Measurements from ENCODE around the gene B9D1. TPM values are rescaled to one million over a fixed set of nuclear protein-coding genes. Genes with fewer than 3 reads are reported as not detected.

B9D1 gene
- total and polyA plus RNA-seq, 2 experiments from 2014 or later: 35.2 to 63.5 TPM

DNA sequence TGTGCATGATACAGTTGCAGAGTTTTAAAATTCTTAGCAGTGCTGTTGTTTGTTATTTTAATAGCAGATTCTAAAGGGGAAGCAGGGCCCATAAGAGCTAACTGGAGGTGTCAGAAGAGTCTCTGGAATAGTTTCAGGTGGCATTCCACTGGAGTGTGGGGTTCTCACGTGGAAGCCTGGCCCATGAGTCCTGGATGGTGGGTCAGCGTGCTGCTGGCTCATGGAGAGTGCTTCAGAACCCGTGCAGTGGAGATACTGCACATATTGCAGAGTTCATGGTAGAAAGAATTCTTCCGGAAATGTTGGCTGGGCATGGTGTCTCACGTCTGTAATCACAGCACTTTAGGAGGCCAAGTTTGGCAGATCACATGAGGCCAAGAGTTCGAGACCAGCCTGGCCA, 43.9 kb downstream of the B9D1 start (continued):
- TF ChIP-seq JUNB (IDR thresholded peaks at IDR 0.05; ENCODE audit: unreplicated experiment): no peak
- no peak for TF ChIP-seq ZNF114 (CRISPR knock-in tag; IDR thresholded peaks at IDR 0.05)
- TF ChIP-seq, protein P1, sequence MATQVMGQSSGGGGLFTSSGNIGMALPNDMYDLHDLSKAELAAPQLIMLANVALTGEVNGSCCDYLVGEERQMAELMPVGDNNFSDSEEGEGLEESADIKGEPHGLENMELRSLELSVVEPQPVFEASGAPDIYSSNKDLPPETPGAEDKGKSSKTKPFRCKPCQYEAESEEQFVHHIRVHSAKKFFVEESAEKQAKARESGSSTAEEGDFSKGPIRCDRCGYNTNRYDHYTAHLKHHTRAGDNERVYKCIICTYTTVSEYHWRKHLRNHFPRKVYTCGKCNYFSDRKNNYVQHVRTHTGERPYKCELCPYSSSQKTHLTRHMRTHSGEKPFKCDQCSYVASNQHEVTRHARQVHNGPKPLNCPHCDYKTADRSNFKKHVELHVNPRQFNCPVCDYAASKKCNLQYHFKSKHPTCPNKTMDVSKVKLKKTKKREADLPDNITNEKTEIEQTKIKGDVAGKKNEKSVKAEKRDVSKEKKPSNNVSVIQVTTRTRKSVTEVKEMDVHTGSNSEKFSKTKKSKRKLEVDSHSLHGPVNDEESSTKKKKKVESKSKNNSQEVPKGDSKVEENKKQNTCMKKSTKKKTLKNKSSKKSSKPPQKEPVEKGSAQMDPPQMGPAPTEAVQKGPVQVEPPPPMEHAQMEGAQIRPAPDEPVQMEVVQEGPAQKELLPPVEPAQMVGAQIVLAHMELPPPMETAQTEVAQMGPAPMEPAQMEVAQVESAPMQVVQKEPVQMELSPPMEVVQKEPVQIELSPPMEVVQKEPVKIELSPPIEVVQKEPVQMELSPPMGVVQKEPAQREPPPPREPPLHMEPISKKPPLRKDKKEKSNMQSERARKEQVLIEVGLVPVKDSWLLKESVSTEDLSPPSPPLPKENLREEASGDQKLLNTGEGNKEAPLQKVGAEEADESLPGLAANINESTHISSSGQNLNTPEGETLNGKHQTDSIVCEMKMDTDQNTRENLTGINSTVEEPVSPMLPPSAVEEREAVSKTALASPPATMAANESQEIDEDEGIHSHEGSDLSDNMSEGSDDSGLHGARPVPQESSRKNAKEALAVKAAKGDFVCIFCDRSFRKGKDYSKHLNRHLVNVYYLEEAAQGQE (IDR thresholded peaks at IDR 0.05; ENCODE audit: unreplicated experiment): no peak
- TF ChIP-seq NANOG (IDR thresholded peaks at IDR 0.05; ENCODE audit: borderline replicate concordance): no peak
- TF ChIP-seq EZH2 (IDR thresholded peaks at IDR 0.05; ENCODE audit: low read depth, unreplicated experiment): no peak
- TF ChIP-seq, protein P2, sequence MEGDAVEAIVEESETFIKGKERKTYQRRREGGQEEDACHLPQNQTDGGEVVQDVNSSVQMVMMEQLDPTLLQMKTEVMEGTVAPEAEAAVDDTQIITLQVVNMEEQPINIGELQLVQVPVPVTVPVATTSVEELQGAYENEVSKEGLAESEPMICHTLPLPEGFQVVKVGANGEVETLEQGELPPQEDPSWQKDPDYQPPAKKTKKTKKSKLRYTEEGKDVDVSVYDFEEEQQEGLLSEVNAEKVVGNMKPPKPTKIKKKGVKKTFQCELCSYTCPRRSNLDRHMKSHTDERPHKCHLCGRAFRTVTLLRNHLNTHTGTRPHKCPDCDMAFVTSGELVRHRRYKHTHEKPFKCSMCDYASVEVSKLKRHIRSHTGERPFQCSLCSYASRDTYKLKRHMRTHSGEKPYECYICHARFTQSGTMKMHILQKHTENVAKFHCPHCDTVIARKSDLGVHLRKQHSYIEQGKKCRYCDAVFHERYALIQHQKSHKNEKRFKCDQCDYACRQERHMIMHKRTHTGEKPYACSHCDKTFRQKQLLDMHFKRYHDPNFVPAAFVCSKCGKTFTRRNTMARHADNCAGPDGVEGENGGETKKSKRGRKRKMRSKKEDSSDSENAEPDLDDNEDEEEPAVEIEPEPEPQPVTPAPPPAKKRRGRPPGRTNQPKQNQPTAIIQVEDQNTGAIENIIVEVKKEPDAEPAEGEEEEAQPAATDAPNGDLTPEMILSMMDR (conservative IDR thresholded peaks at IDR 0.05; ENCODE audit: low read depth in 2 of 2): no peak
- TF ChIP-seq STAT1 (IDR thresholded peaks at IDR 0.05; ENCODE audit: unreplicated experiment): no peak
- TF ChIP-seq, protein P3, sequence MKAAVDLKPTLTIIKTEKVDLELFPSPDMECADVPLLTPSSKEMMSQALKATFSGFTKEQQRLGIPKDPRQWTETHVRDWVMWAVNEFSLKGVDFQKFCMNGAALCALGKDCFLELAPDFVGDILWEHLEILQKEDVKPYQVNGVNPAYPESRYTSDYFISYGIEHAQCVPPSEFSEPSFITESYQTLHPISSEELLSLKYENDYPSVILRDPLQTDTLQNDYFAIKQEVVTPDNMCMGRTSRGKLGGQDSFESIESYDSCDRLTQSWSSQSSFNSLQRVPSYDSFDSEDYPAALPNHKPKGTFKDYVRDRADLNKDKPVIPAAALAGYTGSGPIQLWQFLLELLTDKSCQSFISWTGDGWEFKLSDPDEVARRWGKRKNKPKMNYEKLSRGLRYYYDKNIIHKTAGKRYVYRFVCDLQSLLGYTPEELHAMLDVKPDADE (IDR thresholded peaks at IDR 0.05): no peak

DNA sequence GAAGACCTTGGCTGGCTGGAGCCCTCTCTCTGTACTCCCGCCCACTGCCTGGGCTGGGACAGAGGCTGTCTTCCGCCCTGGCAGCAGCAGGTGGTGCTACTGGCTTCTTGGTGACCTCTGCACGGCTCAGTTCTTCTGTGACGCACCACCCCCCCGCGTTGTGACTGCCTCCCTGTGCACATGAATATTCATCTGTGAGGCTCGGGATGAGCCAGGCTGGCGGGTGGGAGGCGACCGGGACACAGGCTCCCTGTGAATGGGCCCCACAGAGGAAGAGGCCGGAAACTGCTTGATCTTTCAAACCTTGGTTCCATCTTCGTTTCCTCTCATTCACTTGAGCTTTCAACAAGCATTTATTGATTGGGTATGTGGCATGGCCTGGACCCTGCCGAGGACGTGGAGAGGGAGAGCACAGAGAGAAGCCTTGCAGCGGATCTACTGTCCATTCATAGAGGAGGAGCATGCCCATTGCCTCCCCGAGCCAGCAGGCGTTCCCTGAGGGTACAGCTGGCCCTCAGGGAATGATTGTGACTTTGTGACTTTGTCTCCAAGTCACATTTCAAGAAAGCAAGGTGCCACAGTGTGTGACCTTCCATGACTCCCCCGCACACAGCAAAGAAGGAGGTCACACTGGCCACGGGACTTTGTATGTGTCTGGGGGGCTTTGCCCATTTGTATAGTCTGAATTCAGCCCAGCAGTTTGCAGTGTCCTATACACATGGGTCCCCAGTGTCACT, 45.0 kb downstream of the B9D1 start:
- DNase-seq (ENCODE audit: low spot score) (peak; percentile 93), ATAC-seq (peak; percentile 96)
- Histone ChIP-seq H2AFZ (no peak overlapping the region), H3K79me2 (replicated peaks; ENCODE audit: insufficient read depth) (no peaks in the 10 kb centered on the region), H3K4me1 (ENCODE audit: insufficient read depth) (peaks cover 20% of the 10 kb centered on the region), H3K27ac (ENCODE audit: low read depth) (no peak overlapping the region), H3K4me2 (peak overlapping the region; percentile 69), H3F3A (replicated peaks; ENCODE audit: low read depth) (0 out of 2 replicates have a peak, but pooled peaks cover 2% of the 10 kb centered on the region), H3K36me3 (ENCODE audit: insufficient read depth) (0 out of 2 replicates have a peak, but pooled peaks cover 3% of the 10 kb centered on the region), H3K9me2 (ENCODE audit: insufficient read depth) (no peaks in the 10 kb centered on the region), H3K4me3 (no peak overlapping the region), H4K20me1 (replicated peaks; ENCODE audit: insufficient read depth) (no peaks in the 10 kb centered on the region; the same call in none of the 2 replicates), H3K27me3 (ENCODE audit: insufficient read depth) (no peaks in the 10 kb centered on the region)
- no peaks in the 10 kb centered on the region; the same call in 2 of the 3 replicates for H3K9me3 Mint-ChIP-seq
- H3K36me3 Mint-ChIP-seq (ENCODE audit: low read depth): peaks cover 29% of the 10 kb centered on the region
- peaks cover 38% of the 10 kb centered on the region for H3K4me1 Mint-ChIP-seq
- H3K27me3 Mint-ChIP-seq (ENCODE audit: insufficient read depth, low read depth, poor library complexity): peaks cover 12% of the 10 kb centered on the region
- H3K27ac Mint-ChIP-seq: peak overlapping the region; percentile 36
- peak overlapping the region; percentile 39 for H3K4me3 Mint-ChIP-seq
- TF ChIP-seq, protein P4, sequence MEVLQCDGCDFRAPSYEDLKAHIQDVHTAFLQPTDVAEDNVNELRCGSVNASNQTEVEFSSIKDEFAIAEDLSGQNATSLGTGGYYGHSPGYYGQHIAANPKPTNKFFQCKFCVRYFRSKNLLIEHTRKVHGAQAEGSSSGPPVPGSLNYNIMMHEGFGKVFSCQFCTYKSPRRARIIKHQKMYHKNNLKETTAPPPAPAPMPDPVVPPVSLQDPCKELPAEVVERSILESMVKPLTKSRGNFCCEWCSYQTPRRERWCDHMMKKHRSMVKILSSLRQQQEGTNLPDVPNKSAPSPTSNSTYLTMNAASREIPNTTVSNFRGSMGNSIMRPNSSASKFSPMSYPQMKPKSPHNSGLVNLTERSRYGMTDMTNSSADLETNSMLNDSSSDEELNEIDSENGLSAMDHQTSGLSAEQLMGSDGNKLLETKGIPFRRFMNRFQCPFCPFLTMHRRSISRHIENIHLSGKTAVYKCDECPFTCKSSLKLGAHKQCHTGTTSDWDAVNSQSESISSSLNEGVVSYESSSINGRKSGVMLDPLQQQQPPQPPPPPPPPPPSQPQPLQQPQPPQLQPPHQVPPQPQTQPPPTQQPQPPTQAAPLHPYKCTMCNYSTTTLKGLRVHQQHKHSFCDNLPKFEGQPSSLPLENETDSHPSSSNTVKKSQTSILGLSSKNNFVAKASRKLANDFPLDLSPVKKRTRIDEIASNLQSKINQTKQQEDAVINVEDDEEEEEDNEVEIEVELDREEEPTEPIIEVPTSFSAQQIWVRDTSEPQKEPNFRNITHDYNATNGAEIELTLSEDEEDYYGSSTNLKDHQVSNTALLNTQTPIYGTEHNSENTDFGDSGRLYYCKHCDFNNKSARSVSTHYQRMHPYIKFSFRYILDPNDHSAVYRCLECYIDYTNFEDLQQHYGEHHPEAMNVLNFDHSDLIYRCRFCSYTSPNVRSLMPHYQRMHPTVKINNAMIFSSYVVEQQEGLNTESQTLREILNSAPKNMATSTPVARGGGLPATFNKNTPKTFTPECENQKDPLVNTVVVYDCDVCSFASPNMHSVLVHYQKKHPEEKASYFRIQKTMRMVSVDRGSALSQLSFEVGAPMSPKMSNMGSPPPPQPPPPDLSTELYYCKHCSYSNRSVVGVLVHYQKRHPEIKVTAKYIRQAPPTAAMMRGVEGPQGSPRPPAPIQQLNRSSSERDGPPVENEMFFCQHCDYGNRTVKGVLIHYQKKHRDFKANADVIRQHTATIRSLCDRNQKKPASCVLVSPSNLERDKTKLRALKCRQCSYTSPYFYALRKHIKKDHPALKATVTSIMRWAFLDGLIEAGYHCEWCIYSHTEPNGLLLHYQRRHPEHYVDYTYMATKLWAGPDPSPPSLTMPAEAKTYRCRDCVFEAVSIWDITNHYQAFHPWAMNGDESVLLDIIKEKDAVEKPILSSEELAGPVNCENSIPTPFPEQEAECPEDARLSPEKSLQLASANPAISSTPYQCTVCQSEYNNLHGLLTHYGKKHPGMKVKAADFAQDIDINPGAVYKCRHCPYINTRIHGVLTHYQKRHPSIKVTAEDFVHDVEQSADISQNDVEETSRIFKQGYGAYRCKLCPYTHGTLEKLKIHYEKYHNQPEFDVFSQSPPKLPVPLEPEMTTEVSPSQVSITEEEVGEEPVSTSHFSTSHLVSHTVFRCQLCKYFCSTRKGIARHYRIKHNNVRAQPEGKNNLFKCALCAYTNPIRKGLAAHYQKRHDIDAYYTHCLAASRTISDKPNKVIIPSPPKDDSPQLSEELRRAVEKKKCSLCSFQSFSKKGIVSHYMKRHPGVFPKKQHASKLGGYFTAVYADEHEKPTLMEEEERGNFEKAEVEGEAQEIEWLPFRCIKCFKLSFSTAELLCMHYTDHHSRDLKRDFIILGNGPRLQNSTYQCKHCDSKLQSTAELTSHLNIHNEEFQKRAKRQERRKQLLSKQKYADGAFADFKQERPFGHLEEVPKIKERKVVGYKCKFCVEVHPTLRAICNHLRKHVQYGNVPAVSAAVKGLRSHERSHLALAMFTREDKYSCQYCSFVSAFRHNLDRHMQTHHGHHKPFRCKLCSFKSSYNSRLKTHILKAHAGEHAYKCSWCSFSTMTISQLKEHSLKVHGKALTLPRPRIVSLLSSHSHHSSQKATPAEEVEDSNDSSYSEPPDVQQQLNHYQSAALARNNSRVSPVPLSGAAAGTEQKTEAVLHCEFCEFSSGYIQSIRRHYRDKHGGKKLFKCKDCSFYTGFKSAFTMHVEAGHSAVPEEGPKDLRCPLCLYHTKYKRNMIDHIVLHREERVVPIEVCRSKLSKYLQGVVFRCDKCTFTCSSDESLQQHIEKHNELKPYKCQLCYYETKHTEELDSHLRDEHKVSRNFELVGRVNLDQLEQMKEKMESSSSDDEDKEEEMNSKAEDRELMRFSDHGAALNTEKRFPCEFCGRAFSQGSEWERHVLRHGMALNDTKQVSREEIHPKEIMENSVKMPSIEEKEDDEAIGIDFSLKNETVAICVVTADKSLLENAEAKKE (CRISPR knock-in tag; IDR thresholded peaks at IDR 0.05): peak; percentile 85
- peak; percentile 10; the same call in 1 of the 2 replicates for TF ChIP-seq ZNF331 (CRISPR knock-in tag; IDR thresholded peaks at IDR 0.05; ENCODE audit: low read depth)
- TF ChIP-seq, protein P3 (IDR thresholded peaks at IDR 0.05): no peak
